ENCODE measurements around the gene MYDGF. TPM values are rescaled to one million over a fixed set of nuclear protein-coding genes. Genes with fewer than 3 reads are reported as not detected.

The MYDGF gene
- total RNA-seq: 42.4 TPM

GRCh38 chr19:4669723-4670480 is at the start of gene MYDGF:
Gene MYDGF, minus strand, starts transcription at chr19:4670342. Its CDS starts 8 bp downstream, at chr19:4670334.

DNA sequence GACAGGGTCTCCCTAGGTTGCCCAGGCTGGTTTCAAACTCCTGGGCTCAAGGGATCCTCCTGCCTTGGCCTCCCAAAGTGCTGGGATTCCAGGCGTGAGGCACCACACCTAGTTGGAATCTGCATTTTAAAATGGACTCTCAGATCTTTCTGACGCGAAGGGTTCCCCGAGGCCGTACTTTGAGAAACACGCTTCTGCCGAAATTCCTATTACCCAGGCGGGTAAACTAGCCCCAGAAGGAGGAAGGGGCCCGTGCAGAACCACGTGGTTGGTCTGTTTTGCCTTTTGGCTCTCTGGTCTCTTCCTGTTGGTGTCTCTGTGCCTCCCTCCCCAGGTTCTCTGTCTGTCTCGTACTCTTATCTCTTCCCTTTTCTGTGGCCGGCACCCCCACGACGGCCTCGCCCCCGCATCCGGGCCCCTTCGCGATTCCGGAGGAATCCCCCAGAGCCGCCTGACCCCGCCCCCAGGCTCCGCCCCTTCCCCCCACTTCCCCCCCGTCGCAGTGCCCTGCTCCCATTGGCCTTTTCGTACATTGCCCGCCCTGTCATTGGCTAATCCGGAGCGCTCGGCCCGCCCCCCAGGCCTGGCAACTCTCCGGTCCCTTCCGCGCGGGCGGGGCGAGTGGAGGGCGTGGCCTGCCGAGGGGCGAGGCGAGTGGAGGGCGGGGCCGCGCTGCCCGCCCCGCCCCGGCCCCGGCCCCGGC is 31.2 kb downstream of the MYDGF start, which contains the start of gene TNFAIP8L1:
Gene TNFAIP8L1 (plus strand): TSS at position 689 of the 703 bp plus-strand sequence. CDS start 12,354 bp downstream, outside the sequence.

Other genes starting within 250 kb of the MYDGF start
- 75.0 TPM for gene UBXN6, start 212.5 kb downstream of the MYDGF start, total RNA-seq
- 39.4 TPM for gene HDGFL2, start 198.0 kb downstream of the MYDGF start, total RNA-seq
- gene PLIN4, start 151.9 kb downstream of the MYDGF start, total RNA-seq: 0.23 TPM
- 4.6 TPM for gene PLIN5, start 135.1 kb downstream of the MYDGF start, total RNA-seq
- gene LRG1, start 130.3 kb downstream of the MYDGF start, total RNA-seq: 0.23 TPM
- gene SEMA6B, start 110.7 kb downstream of the MYDGF start, total RNA-seq: 49.1 TPM
- gene TNFAIP8L1, start 30.8 kb downstream of the MYDGF start, total RNA-seq: 7.6 TPM
- gene DPP9, start 53.5 kb upstream of the MYDGF start, total RNA-seq: 10.1 TPM
- 18.9 TPM for gene FEM1A, start 121.4 kb upstream of the MYDGF start, total RNA-seq
- gene TICAM1, start 161.4 kb upstream of the MYDGF start, total RNA-seq: 1.6 TPM
- 18.5 TPM for gene PLIN3, start 197.3 kb upstream of the MYDGF start, total RNA-seq
- gene ARRDC5, start 232.6 kb upstream of the MYDGF start, total RNA-seq: not detected
- 14.5 TPM for gene UHRF1, start 239.2 kb upstream of the MYDGF start, total RNA-seq

All from diencephalon (tissue), 1 donor.